ENCODE measurements around the gene TUBGCP5.
"Not testable (repeated sequence)": the region's sequence is repeated elsewhere in the genome, so short reads cannot be mapped to it uniquely, and the experiment has no call there.

TUBGCP5 gene

DNA sequence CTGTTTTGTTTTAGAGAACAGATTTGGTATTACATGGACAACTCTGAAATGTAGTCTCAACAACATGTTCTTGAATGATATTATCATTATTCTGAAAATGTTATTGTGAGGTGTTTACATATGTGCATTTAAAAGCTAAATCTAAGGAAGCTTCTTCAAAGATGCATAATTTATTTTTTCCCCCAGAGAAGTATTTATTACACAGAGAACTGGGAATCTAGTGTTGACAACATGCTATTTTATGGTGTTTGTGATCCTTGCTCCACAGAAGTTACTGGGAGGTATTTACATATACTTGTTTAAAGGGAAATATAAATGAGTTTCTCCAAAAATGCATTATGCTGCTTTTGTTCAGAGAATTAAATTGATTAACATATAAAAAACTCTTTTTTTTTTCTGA is 18.3 kb upstream of the TUBGCP5 start:
- DNase-seq (ENCODE audit: low read depth) = no peak
- H3K4me3 ChIP-seq (replicated peaks; ENCODE audit: low read depth, low read length) = no peak overlapping the region
- TF ChIP-seq, protein P1, sequence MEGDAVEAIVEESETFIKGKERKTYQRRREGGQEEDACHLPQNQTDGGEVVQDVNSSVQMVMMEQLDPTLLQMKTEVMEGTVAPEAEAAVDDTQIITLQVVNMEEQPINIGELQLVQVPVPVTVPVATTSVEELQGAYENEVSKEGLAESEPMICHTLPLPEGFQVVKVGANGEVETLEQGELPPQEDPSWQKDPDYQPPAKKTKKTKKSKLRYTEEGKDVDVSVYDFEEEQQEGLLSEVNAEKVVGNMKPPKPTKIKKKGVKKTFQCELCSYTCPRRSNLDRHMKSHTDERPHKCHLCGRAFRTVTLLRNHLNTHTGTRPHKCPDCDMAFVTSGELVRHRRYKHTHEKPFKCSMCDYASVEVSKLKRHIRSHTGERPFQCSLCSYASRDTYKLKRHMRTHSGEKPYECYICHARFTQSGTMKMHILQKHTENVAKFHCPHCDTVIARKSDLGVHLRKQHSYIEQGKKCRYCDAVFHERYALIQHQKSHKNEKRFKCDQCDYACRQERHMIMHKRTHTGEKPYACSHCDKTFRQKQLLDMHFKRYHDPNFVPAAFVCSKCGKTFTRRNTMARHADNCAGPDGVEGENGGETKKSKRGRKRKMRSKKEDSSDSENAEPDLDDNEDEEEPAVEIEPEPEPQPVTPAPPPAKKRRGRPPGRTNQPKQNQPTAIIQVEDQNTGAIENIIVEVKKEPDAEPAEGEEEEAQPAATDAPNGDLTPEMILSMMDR (IDR thresholded peaks at IDR 0.05; ENCODE audit: low read length, missing control alignments) = no peak

DNA sequence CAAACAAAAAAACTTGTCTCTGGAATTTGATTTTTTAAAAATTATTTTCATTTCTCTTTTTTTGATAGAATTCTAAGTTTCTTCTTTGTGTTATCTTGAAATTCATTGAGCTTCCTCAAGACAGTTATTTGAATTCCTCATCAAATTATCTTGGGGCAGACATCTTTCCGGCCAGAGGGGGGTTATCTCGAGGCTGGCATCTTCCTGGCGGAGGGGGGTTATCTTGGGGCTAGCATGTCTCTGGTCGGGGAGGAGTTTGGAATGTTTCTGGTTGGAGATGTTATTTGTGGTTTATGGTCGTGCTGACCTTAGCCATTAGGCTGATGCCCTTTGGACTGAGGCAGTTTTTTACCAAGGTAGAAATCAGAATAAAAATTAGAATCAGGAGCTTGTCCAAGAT is 15.9 kb upstream of the TUBGCP5 start:
- no peak overlapping the region for H3K4me3 ChIP-seq (replicated peaks; ENCODE audit: low read depth, low read length)
- DNase-seq (ENCODE audit: low read depth) = no peak
- TF ChIP-seq, protein P1 (IDR thresholded peaks at IDR 0.05; ENCODE audit: low read length, missing control alignments) = no peak

DNA sequence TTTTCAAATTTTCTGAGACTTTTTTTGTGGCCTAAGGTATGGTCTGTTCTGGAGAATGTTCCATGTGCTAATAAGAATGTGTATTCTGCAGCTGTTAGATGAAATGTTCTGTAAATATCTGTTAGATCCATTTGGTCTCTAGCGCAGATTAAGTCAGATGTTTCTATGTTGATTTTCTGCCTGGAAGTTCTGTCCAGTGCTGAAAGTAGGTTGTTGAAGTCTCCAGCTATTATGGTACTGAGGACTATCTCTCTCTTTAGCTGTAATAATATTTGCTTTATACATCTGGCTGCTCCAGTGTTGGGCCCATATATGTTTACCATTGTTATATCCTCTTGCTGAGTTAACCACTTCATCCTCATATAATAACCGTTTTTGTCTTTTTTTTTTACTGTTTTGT is 13.2 kb upstream of the TUBGCP5 start:
- H3K4me3 ChIP-seq (replicated peaks; ENCODE audit: low read depth, low read length) = no peak overlapping the region
- DNase-seq (ENCODE audit: low read depth) = no peak
- TF ChIP-seq, protein P1 (IDR thresholded peaks at IDR 0.05; ENCODE audit: low read length, missing control alignments) = no peak

- DNase-seq (ENCODE audit: low read depth) = no peak
- H3K4me3 ChIP-seq (replicated peaks; ENCODE audit: low read depth, low read length) = no peak overlapping the region
- TF ChIP-seq, protein P1 (IDR thresholded peaks at IDR 0.05; ENCODE audit: low read length, missing control alignments) = no peak
These were observed 11.3 kb upstream of the TUBGCP5 start for GRCh38 chr15:23050708-23051107.

DNA sequence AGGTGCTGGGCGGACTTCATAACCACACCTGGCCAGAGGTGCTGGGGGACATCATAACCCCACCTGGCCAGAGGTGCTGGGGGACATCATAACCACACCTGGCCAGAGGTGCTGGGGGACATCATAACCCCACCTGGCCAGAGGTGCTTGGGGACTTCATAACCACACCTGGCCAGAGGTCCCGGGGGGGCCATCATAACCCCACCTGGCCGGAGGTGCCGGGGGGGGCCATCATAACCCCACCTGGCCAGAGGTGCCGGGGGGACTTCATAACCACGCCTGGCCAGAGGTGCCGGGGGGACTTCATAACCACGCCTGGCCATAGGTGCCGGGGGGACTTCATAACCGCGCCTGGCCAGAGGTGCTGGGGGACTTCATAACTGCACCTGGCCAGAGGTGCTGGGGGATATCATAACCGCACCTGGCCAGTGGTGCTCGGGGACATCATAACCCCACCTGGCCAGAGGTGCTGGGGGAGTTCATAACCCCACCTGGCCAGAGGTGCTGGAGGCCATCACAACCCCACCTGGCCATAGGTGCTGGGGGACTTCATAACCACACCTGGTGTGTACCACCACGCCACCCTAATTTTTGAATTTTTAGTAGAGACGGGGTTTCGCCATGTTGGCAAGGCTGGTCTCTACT is 10.7 kb upstream of the TUBGCP5 start:
- TF ChIP-seq, protein P1 (IDR thresholded peaks at IDR 0.05; ENCODE audit: low read length, missing control alignments) = no peak
- no peak overlapping the region for H3K4me3 ChIP-seq (replicated peaks; ENCODE audit: low read depth, low read length)
- no peak for DNase-seq (ENCODE audit: low read depth)

DNA sequence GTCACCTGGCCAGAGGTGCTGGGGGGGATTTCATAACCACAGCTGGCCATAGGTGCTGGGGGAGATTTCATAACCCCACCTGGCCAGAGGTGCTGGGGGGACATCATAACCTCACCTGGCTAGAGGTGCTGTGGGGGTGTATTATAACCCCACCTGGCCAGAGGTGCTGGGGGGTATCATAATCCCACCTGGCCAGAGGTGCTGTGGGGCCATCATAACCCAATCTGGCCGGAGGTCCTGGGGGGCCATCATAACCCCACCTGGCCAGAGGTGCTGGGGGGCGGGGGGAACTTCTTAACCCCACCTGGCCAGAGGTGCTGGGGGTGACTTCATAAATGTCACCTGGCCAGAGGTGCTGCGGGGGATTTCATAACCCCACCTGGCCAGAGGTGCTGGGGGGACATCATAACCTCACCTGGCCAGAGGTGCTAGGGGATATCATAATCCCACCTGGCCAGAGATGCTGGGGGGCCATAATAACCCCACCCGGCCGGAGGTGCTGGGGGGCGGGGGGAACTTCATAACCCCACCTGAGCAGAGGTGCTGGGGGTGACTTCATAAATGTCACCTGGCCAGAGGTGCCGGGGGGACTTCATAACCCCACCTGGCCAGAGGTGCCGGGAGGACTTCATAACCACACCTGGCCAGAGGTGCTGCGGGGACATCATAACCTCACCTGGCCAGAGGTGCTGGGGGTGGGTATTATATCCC is 9.4 kb upstream of the TUBGCP5 start:
- DNase-seq (ENCODE audit: low read depth); H3K4me3 ChIP-seq (replicated peaks; ENCODE audit: low read depth, low read length): not testable (repeated sequence)

DNA sequence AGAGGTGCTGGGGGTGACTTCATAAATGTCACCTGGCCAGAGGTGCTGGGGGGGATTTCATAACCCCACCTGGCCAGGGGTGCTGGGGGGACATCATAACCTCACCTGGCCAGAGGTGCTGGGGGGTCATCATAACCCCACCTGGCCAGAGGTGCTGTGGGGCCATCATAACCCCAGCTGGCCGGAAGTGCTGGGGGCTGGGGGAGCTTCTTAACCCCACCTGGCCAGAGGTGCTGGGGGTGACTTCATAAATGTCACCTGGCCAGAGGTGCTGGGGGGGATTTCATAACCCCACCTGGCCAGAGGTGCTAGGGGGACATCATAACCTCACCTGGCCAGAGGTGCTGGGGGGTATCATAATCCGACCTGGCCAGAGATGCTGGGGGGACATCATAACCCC is 4.6 kb upstream of the TUBGCP5 start:
- not testable (repeated sequence) for H3K4me3 ChIP-seq (replicated peaks; ENCODE audit: low read depth, low read length); DNase-seq (ENCODE audit: low read depth)

- H3K4me3 ChIP-seq (replicated peaks; ENCODE audit: low read depth, low read length); DNase-seq (ENCODE audit: low read depth): not testable (repeated sequence)
These were observed 4.2 kb upstream of the TUBGCP5 start for GRCh38 chr15:23043535-23043934.

DNA sequence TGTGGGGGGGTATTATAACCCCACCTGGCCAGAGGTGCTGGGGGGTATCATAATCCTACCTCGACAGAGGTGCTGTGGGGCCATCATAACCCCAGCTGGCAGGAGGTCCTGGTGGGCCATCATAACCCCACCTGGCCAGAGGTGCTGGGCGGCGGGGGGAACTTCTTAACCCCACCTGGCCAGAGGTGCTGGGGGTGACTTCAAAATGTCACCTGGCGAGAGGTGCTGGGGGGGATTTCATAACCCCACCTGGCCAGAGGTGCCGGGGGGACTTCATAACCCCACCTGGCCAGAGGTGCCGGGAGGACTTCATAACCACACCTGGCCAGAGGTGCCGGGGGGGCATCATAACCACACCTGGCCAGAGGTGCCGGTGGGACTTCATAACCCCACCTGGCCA is 2.4 kb upstream of the TUBGCP5 start:
- DNase-seq (ENCODE audit: low read depth); H3K4me3 ChIP-seq (replicated peaks; ENCODE audit: low read depth, low read length): not testable (repeated sequence)
